ENCODE data around the gene ZNF705A.
"Not testable (repeated sequence)": the region's sequence is repeated elsewhere in the genome, so short reads cannot be mapped to it uniquely, and the experiment has no call there.

Gene ZNF705A

DNA sequence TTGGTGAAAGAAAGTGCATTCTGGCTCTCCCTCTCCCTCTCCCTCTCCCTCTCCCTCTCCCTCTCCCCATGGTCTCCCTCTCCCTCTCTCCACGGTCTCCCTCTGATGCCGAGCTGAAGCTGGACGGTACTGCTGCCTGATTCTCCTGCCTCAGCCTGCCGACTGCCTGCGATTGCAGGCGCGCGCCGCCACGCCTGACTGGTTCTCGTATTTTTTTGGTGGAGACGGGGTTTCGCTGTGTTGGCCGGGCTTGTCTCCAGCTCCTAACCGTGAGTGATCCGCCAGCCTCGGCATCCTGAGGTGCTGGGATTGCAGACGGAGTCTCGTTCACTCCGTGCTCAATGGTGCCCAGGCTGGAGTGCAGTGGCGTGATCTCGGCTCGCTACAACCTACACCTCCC is 26.5 kb downstream of the ZNF705A start:
- in situ Hi-C loops (cut with HindIII; ENCODE audit: low sequenced_read_pairs): not testable (repeated sequence)

DNA sequence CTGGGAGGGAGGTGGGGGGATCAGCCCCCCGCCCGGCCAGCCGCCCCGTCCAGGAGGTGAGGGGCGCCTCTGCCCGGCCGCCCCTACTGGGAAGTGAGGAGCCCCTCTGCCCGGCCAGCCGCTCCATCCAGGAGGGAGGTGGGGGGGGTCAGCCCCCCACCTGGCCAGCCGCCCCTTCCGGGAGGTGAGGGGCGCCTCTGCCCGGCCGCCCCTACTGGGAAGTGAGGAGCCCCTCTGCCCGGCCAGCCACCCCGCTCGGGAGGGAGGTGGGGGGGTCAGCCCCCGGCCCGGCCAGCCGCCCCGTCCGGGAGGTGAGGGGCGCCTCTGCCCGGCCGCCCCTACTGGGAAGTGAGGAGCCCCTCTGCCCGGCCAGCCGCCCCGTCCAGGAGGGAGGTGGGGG is 27.4 kb downstream of the ZNF705A start:
- in situ Hi-C loops (cut with HindIII; ENCODE audit: low sequenced_read_pairs): not testable (repeated sequence)

DNA sequence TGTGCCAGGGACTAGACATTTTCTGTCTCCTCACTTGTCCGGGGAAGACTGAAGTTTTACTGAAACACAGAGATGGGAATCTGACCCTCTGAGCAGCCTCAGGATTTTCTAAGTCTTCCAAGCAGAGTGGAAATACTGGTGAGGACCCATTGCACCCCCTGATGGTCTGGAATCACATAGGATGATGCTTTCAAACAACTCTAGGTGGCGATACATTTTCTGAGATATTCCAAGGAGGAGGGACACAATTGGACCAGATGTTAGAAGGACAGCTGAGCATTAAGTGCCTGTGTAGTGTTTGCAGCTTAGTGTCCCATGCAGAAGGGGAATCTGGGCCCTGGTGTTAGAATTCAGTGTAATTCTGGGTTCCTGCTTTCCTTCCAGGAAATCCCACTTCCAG is 31.3 kb downstream of the ZNF705A start:
- in situ Hi-C loops (cut with HindIII; ENCODE audit: low sequenced_read_pairs): not testable (repeated sequence)

DNA sequence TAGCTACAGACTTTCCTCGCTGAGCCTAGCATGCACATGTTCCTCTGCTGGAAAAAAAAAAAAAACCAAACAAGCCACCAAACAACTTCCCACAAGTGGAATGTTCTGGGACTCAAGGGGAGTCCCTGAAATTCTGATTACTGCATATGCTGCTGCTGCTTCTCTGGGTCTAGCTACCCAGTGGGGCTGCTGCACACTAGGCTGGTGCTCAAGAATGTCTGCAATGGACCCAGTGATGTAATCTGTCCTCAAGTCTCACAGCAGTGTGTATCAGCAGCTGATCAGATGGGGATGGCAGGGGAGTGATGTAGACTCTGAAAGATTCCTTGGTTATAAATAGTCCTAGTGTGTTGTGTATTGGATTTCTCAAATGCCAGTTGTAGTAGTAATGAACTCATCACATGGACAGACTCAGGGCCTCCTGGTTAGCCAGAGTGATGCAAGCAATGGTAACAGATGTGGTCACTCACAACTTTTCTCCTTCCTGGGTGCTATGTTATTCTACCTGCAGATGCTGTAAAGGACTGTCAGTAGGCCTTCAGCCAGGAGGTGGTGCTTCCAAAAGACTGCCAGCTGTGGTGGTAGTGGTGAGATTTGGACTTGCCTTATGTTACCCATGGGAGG is 41.0 kb downstream of the ZNF705A start:
- in situ Hi-C loops (cut with HindIII; ENCODE audit: low sequenced_read_pairs): not testable (repeated sequence)

DNA sequence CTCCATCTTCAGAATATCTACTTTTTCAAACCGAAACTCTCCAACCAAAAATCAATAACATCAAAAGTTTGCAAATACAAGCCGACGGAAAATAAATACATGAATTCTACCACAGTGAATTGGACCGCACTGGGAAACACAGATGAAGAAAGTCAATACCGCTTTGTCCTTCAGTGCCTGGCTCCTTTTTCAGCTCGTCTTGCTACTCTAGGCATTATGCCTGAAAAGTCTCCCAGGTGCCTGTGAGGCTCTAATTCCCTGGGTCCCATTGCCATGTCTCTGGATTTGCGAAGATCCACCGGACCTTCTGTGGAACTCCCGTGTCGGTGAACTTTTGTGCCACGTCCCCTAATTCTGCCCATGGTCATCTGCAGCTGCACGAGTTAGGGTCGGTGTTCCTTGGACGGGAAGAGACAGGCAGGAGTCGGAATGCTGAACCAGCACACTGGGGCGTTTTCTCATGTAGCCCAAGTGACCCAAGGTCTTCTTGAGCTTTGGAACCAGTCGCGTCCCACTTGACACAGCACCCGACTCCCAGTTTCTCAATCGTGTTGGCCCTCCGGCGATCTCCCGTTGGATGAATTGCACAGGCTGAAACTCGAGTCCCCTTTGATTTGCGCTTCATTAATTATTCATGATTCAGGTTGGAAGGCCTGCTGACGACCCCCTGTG is 62.0 kb downstream of the ZNF705A start:
- in situ Hi-C loops (cut with HindIII; ENCODE audit: low sequenced_read_pairs): not testable (repeated sequence)

DNA sequence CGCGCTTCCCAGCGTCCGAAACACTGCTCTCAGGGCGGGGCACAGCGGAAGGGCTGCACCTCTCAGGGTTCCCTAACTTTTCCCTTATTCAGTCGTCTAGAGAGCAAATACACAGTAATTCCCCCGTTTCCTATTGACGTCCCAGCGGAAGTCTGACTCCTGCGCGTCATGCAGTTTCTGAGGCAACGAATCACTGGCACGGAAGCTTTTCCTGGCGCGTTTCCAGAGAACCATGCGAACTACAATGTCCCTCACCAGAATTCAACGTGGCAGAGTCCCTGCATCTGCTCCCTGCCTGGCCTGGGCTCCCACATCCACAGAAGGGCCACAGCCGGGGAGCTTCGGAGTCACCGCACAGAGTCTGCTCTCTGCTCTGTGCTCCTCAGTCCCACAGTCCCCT is 64.6 kb downstream of the ZNF705A start:
- in situ Hi-C loops (cut with HindIII; ENCODE audit: low sequenced_read_pairs): not testable (repeated sequence)

DNA sequence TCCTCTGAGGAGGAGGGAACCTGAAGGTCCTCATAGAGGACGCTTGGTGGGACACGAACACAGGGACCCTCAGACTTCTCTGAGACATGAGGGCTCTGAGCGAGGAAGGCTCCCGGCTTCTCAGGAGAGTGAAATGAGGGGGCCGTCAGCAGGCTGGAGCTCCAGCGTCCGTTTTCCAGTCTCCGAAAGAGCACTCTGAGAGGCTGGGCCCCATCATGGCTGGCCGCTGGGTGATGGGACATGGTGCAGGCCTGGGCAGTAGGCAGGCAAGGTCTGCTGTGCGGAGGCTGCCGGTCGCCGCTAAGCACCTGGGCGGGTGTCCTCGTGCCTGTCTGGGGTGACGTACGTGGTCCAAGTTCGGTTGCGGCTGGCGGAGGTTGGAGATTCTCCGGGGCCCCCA is 65.0 kb downstream of the ZNF705A start:
- in situ Hi-C loops (cut with HindIII; ENCODE audit: low sequenced_read_pairs): not testable (repeated sequence)

DNA sequence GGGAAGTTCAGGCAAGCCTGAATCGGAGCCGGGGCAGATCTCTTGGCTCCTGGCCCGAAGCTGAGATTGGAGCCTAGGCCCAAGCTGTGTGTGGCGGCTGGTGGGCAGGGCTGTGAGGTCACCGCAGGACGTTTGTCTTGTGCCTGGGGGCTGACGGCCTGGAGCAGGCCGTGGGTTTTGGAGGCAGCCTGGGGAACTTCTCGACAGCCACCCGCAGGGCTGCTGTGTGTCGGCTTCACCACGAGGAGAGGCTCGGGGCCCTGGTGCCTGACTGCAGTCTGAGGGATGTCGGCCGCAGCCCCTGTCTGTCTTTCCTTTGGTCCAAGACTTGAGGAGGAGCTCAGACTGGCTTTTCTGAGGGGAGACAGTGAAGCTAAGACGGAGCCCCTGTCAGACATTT is 65.5 kb downstream of the ZNF705A start:
- in situ Hi-C loops (cut with HindIII; ENCODE audit: low sequenced_read_pairs): not testable (repeated sequence)

DNA sequence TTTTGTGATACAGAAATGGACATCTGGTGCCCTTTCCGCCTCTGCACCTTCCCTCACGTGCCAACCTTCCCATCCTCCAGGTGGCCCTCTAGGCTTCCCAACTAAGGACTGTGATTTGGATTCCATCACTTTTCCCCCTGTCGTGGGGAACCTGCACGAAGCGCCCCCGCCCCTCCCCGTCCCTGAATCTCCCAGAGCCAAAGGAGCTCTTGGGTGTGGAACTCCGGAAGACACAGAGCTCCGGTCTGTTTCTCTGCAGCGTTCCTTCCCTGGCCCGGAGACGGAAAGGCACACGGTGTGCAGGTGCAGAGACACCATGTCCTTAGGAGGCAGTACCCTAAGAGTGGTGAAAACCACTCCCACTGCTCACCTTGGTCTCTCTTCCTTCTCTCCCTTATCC is 66.8 kb downstream of the ZNF705A start:
- in situ Hi-C loops (cut with HindIII; ENCODE audit: low sequenced_read_pairs): not testable (repeated sequence)

DNA sequence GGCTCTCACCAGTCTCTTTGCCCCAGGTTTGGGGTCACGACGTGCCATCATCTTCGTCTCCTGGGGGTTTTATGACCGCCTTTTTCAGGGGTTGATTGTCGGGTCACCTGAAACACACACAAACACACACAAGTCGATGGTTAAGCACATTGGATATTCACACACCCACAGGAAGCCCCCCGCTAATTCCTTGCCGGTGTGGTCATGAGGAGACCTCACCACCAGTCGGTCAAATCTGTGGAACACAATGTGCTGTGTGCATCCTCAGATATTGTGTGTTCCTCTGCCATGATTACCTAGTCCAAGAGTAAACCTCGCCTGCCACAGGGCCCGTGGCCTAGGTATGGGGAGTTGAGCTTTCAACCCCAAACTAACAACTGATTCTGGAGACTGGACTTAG is 68.0 kb downstream of the ZNF705A start:
- in situ Hi-C loops (cut with HindIII; ENCODE audit: low sequenced_read_pairs): not testable (repeated sequence)

DNA sequence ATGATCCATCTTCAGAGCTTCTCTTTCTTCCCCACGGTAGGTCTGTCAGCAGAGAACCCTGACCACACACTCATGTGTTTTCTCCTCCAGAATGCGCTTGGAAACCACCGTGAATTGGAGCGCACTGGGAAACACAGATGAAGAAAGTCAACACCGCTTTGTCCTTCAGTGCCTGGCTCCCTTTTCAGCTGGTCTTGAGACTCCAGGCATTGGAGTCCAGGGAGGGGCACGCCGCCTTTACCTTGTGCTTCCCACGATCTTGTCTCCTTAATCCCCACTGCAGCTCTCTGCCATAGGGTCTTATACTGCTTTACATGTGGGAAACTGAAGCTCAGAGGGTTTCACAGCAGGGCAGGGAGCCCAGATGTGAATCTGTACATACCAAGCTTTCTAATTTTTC is 69.5 kb downstream of the ZNF705A start:
- in situ Hi-C loops (cut with HindIII; ENCODE audit: low sequenced_read_pairs): no loop called here

DNA sequence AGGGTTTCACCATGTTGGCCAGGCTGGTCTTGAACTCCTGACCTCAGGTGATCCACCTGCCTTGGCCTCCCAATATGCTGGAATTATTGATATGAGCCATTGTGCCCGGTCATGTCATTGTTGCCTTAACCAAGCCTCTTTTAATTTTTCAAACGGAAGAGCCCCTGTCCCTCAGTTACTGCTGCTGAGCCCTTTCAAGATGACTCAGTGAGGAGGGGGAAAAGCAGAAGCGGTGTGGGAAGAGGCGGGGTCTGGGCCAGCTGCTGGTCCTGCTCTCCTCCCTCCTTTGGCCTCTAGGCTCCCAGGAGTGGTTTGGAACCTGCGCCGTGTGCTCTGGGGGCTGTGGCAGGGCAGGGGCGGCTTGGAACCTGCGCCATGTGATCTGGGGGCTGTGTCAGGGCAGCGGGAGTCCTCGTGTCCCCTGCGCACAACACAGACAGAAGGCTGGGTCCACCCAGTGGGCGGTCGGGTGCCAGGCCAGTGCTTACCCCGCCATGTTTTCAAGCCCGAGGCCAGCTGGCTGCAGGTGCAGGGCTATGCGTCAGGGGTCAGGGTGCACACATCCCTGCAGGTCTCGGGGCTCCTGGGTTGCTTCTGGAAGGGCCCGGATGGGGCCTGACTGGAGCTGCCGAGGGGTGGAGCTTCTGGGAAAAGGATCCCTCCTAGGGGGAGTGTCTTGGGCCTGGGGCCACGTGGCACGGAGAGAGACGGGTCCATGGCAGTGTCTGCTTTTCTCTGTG is 70.3 kb downstream of the ZNF705A start, which contains the start of gene FAM90A1:
Gene FAM90A1 (minus strand): TSS at position 627 of the 740 bp plus-strand sequence. CDS start 2,786 bp downstream, outside the sequence.
- in situ Hi-C loops (cut with HindIII; ENCODE audit: low sequenced_read_pairs): not testable (repeated sequence)

DNA sequence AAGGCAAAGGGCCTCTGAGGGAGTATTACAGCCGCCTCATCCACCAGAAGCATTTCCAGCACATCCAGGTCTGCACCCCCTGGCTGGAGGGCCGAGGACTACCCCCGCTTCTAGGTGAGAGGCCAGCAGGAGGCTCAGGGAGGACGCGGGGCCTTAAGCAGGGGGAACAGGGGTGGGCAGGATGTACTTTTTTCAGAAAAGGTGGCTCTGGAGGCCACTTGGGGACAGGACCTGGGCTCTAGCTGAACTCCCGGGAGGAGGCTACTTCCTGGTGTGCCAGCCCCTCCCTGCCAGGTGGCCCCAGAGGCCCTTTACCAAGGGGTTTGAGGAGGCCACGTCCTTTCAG is 70.9 kb downstream of the ZNF705A start:
- in situ Hi-C loops (cut with HindIII; ENCODE audit: low sequenced_read_pairs): not testable (repeated sequence)

DNA sequence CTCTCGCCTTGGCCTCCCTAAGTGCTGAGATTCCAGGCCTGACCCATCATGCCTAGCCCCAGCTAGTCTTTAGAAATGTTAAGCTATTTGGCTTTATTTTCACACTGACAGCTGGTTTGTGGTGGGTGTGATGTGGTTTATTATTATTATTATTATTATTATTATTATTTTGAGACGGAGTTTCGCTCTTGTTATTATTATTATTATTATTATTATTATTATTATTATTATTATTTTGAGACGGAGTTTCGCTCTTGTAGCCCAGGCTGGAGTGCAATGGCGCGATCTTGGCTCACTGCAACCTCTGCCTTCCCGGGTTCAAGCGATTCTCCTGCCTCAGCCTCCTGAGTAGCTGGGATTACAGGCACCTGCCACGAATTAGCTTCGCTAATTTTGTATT is 71.8 kb downstream of the ZNF705A start:
- in situ Hi-C loops (cut with HindIII; ENCODE audit: low sequenced_read_pairs): not testable (repeated sequence)

DNA sequence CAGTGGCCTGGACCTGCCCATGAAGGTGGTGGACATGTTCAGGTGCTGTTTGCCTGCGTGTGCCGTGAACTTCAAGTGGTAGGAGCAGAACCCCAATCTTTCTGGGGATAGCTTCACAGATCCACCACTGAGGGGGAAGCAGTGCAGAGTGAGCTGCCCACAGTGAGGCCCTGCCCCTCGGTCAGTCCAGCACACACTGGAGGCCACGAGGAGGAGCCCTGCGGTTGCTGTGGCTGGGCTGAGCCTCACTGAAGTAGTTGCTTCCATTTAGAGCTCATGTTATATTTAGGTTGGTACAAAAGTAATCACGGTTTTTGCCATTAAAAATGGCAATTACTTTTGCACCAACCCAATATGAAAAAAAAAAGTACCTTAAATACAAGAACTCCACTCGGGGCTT is 72.7 kb downstream of the ZNF705A start:
- in situ Hi-C loops (cut with HindIII; ENCODE audit: low sequenced_read_pairs): not testable (repeated sequence)

All from endothelial cell of hepatic sinusoid (primary cell).